Left ventricle myocardium inferior (tissue), 1 donor: ENCODE results near the gene L3MBTL2. TPM values are rescaled to one million over a fixed set of nuclear protein-coding genes. Genes with fewer than 3 reads are reported as not detected.
A peak's percentile ranks its signal among the peaks of the same experiment; 100 is the strongest.

Experiments
- DNase-seq: peaks from one replicate; pipeline ENCODE4 v3.0.0-alpha.2; 2020
- H3K27ac ChIP-seq: fragments of 200-600 bp; replicated peaks from 2 replicates; pipeline ENCODE4 v1.8.0; 2021
- H3K27me3 ChIP-seq: fragments of 200-600 bp; 2 replicates; pipeline ENCODE4 v1.8.0; 2021; ENCODE audit warnings: low read depth
- H3K36me3 ChIP-seq: fragments of 200-600 bp; 2 replicates; pipeline ENCODE4 v1.8.0; 2021
- H3K4me1 ChIP-seq: fragments of 200-600 bp; 2 replicates; pipeline ENCODE4 v1.8.0; 2021
- H3K4me3 ChIP-seq: fragments of 200-600 bp; 2 replicates; pipeline ENCODE4 v1.8.0; 2021; ENCODE audit warnings: mild to moderate bottlenecking, moderate library complexity
- H3K9me3 ChIP-seq: fragments of 200-600 bp; replicated peaks from 2 replicates; pipeline ENCODE4 v1.8.0; 2021
- intact Hi-C: fragments of 100-400 bp; cut with micrococcal nuclease; formaldehyde crosslinking; loops from one replicate; pipeline ENCODE4 v1.11.0; 2022
- long read RNA-seq: library from polyadenylated mRNA; unstranded; transcript quantifications from one replicate; pipeline ENCODE4 v2.0.0, GENCODE V29; 2021
- total RNA-seq: library from RNA; stranded (reverse); fragmentation: NEBNext Ultra II Directional; extraction: Animal tissue kit (Norgen Biotek cat#: 25700); gene quantifications from one replicate; pipeline ENCODE4 v1.2.1, GENCODE V29; 2021
- TF ChIP-seq, protein P1 (sequence below): fragments of 200-600 bp; IDR thresholded peaks from 2 replicates; pipeline ENCODE4 v1.8.0; 2021; ENCODE audit warnings: antibody characterized with exemption, mild to moderate bottlenecking, borderline replicate concordance
- donor health status: DM: no; HTN: yes; CAD: no; lungs with severe emphysema.

L3MBTL2 gene
- 15.2 TPM for total RNA-seq
- long read RNA-seq, transcript L3MBTL2-201 (17 exons, 3,296 nt) = major isoform, 45 of 63 reads
- long read RNA-seq, partial matches to known transcripts = 7 of 63 reads
- long read RNA-seq, other reads (novel, unspliced or antisense) = 11 of 63 reads

DNA sequence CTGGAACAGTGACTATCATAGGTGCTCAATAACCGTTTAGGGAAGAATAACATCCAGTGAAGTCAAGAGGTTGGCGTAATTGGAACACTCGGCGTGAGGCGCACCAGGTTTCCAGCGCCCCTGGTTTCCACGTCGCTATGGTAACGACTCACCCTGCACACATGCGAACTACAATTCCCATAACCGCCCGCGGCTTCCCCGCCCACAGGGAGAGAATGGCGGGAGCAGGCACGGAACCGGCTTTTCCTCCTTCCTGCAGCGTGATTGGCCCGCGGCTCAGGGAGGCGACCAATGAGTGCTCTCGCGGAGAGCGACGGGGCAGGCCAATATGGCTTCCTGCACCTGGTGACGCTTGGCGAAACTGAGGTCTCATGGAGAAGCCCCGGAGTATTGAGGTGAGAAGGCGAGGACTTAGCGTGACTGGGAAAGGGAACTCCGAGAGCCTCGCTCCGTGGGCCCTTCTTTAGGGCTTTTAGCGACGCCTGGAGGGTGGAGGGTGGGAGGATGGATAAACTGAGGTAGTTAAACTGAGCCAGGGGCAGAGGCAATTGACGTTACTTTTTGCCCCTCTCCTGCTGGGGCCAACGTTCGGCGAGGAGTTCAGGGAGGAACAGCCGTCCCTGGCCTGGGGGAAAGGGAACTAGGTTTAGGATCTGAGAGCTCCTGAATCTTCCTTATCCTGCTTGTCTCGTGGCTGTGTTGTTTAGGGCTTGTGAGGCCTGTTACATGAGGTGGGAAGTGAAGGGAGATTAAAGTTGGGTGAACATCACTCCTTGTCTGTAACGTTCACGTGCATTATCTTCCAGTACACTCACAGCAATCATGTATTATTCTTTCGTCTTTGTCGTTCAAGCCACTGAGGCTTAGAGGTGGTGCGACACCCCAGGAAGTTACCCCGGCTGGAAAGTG lies at the start of gene L3MBTL2:
Gene L3MBTL2 (plus strand): TSS at position 321 of the 909 bp plus-strand sequence. CDS start 51 bp downstream, at position 372.
- peaks cover 12% of the 10 kb centered on the region for H3K4me1 ChIP-seq
- intact Hi-C loops = no loop called here
- peaks cover 16% of the 10 kb centered on the region for H3K36me3 ChIP-seq
- TF ChIP-seq, protein P1, sequence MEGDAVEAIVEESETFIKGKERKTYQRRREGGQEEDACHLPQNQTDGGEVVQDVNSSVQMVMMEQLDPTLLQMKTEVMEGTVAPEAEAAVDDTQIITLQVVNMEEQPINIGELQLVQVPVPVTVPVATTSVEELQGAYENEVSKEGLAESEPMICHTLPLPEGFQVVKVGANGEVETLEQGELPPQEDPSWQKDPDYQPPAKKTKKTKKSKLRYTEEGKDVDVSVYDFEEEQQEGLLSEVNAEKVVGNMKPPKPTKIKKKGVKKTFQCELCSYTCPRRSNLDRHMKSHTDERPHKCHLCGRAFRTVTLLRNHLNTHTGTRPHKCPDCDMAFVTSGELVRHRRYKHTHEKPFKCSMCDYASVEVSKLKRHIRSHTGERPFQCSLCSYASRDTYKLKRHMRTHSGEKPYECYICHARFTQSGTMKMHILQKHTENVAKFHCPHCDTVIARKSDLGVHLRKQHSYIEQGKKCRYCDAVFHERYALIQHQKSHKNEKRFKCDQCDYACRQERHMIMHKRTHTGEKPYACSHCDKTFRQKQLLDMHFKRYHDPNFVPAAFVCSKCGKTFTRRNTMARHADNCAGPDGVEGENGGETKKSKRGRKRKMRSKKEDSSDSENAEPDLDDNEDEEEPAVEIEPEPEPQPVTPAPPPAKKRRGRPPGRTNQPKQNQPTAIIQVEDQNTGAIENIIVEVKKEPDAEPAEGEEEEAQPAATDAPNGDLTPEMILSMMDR = no peak
- H3K9me3 ChIP-seq = no peaks in the 10 kb centered on the region
- peak within 1 kb of the TSS; percentile 80 for H3K27ac ChIP-seq
- no peaks in the 10 kb centered on the region for H3K27me3 ChIP-seq
- H3K4me3 ChIP-seq = peak within 1 kb of the TSS; percentile 85
- peak; percentile 98 for DNase-seq

DNA sequence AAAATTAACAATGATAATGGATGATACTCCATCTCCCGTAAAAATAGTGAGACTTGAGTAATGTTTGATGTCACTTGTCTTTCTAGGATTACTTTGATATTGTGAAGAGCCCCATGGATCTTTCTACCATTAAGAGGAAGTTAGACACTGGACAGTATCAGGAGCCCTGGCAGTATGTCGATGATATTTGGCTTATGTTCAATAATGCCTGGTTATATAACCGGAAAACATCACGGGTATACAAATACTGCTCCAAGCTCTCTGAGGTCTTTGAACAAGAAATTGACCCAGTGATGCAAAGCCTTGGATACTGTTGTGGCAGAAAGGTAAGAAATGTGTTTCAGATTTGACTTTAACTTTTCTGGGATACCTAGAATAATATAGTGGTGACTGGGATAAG lies 48.0 kb upstream of the L3MBTL2 start:
- TF ChIP-seq, protein P1 = no peak
- Histone ChIP-seq H3K27me3 (no peaks in the 10 kb centered on the region), H3K27ac (peak overlapping the region; percentile 4), H3K4me1 (peaks cover 14% of the 10 kb centered on the region), H3K36me3 (peaks cover 100% of the 10 kb centered on the region), H3K4me3 (no peak overlapping the region), H3K9me3 (no peaks in the 10 kb centered on the region)
- intact Hi-C loops = no loop called here
- no peak for DNase-seq

DNA sequence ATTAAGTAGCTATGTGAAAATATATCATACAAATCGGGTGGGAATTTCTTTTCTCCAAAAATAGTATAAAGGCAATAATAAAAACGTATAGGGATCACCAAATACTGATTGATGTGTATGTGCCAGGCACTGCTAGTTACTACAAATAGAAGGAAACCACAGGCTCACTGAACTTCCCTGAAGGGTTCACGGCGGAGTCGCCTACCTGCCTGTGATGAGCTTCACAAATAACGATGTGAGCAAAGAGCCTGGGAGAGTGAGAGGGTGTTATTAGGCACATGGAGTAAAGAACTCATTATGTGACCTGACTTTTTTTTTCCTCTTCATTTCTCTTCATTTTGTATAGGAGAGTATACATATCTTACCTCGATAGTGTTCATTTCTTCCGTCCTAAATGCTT lies 36.0 kb upstream of the L3MBTL2 start:
- Histone ChIP-seq H3K27ac (no peak overlapping the region), H3K9me3 (no peaks in the 10 kb centered on the region), H3K4me1 (peaks cover 6% of the 10 kb centered on the region), H3K27me3 (no peaks in the 10 kb centered on the region), H3K36me3 (peaks cover 99% of the 10 kb centered on the region), H3K4me3 (no peak overlapping the region)
- TF ChIP-seq, protein P1 = no peak
- DNase-seq = no peak
- intact Hi-C loops = loop anchor here (10.0 kb wide), 1 partner anchor 324 kb away; no protein-coding TSS in a partner anchor

DNA sequence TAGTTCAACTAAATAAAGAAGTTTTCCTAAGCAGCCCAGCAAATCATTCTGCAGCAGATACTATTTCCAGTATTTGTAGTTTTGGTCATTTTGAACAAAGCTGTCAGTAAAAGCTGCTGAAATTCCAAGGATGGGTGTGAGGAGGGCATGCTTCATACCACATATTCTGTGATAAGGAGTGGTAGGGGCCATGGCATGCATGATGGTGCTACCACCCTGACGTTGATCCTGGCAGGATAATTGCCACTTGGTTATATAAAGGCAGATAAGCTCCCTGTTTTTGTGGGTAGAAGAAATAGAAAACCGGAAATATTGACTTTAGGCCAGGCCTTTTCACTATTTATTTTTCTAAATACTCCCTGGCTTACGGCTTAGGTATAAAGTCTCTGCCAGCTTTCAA lies 33.1 kb upstream of the L3MBTL2 start:
- no peak overlapping the region for H3K4me3 ChIP-seq
- no peak for DNase-seq
- H3K9me3 ChIP-seq = no peaks in the 10 kb centered on the region
- intact Hi-C loops = no loop called here
- H3K36me3 ChIP-seq = peaks cover 97% of the 10 kb centered on the region
- no peak overlapping the region for H3K27ac ChIP-seq
- peaks cover 24% of the 10 kb centered on the region for H3K4me1 ChIP-seq
- TF ChIP-seq, protein P1 = no peak
- no peaks in the 10 kb centered on the region for H3K27me3 ChIP-seq

DNA sequence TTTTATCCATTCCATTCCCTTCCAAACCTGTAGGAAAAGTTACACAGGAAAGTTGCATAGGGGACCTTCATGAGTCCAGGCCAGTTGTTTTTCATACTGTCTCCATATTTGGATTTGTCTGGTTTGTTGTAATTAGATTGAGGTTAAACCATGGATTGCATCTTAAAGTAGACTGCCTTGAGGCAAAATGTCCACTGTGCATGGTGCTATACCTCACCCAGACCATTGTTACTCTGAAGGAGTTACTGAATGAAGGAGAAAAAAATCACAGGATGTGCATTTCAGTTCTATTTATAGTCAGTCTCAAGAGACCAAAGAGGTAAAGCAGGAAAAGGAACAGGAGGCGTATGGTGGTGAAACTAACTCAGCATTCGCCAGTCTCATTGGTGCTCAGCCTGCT lies 29.6 kb upstream of the L3MBTL2 start:
- DNase-seq = no peak
- intact Hi-C loops = no loop called here
- TF ChIP-seq, protein P1 = no peak
- H3K4me3 ChIP-seq = no peak overlapping the region
- H3K27ac ChIP-seq = peak overlapping the region; percentile 39
- H3K27me3 ChIP-seq = no peaks in the 10 kb centered on the region
- no peaks in the 10 kb centered on the region for H3K9me3 ChIP-seq
- H3K4me1 ChIP-seq = peaks cover 41% of the 10 kb centered on the region
- H3K36me3 ChIP-seq = peaks cover 89% of the 10 kb centered on the region
